Ovary (tissue), 9 donors: ENCODE data around the gene PLCB4. TPM values are rescaled to one million over a fixed set of nuclear protein-coding genes. Genes with fewer than 3 reads are reported as not detected.

Source experiments
- DNase-seq, 5 donors: peaks; one replicate each; pipeline ENCODE4 v3.0.0-alpha.2; 2019 to 2020
- H3K27ac ChIP-seq, 2 donors: fragments of 200-600 bp; one replicate each; pipeline versions ENCODE4 v1.5.1 to v1.8.0; 2019 to 2022
- H3K27me3 ChIP-seq: fragments of 200-600 bp; one replicate; pipeline ENCODE4 v1.8.0; 2022
- H3K36me3 ChIP-seq: fragments of 200-600 bp; sonication (generic); one replicate; pipeline ENCODE4 v1.5.1; 2019
- H3K4me1 ChIP-seq: one replicate; pipeline ENCODE4 v1.8.1; 2013; ENCODE audit warnings: mild to moderate bottlenecking, moderate library complexity; ENCODE audit not compliant: insufficient read depth
- H3K4me3 ChIP-seq: fragments of 200-600 bp; sonication (generic); one replicate; pipeline ENCODE4 v1.5.1; 2017
- H3K9me3 ChIP-seq, 2 donors: fragments of 200-600 bp in 1 of 2; sonication (generic) in 1 of 2; one replicate each; pipeline versions ENCODE4 v1.5.1 to v1.8.1; 2013 to 2019; ENCODE audit warnings: mild to moderate bottlenecking in 1 of 2, moderate library complexity in 1 of 2
- CTCF ChIP-seq, 3 donors: fragments of 450-650 bp in 2 of 3; fragments of 200-600 bp in 1 of 3; IDR thresholded peaks; one replicate each; pipeline versions ENCODE4 v1.5.1 to v1.8.0; 2016 to 2022; ENCODE audit warnings: antibody characterized with exemption in 3 of 3, mild to moderate bottlenecking in 1 of 3
- EP300 ChIP-seq: sonication (generic); formaldehyde crosslinking; IDR thresholded peaks from one replicate; pipeline ENCODE4 v1.6.1; 2017; ENCODE audit warnings: antibody characterized with exemption
- POLR2A ChIP-seq: fragments of 450-650 bp; IDR thresholded peaks from one replicate; pipeline ENCODE4 v1.6.1; 2017; ENCODE audit warnings: antibody characterized with exemption, mild to moderate bottlenecking, moderate library complexity
- WGBS, 3 donors: extraction: QIAGEN DNeasy Blood & Tissue Kit in 1 of 3; methylation state at CpG; one replicate each; pipeline versions ENCODE4 v1.1.5 to v1.1.7; 2013 to 2017; 5-methylcytosine and 5-hydroxymethylcytosine counted together
- intact Hi-C, 4 donors: fragments of 100-400 bp; cut with DNase I; formaldehyde crosslinking; loops; one replicate each; pipeline versions ENCODE4 v1.11.0 to v1.15.1; 2022 to 2023
- polyA plus RNA-seq, 2 donors: library from polyadenylated mRNA; stranded (reverse); fragments of 200-250 nt in 1 of 2; fragments of 350-450 nt in 1 of 2; fragmentation: Illumina TruSeq in 1 of 2; extraction: RNeasy Lipid Tissue Mini Kit (QIAGEN cat#74804) in 1 of 2; gene quantifications; one replicate each; pipeline ENCODE4 v1.2.3, GENCODE V29; 2013 to 2014
- total RNA-seq, 7 donors: library from RNA; depleted of rRNA in 2 of 7; stranded (reverse); fragments of >200 nt in 2 of 7; fragmentation: NEBNext Ultra II Directional in 3 of 7; extraction: Animal tissue kit (Norgen Biotek cat#: 25700) in 3 of 7; gene quantifications; one replicate each; pipeline versions ENCODE4 v1.1.0 to v1.2.4, GENCODE V29; 2016 to 2023
- donor health status: DM: no; HTN: no; CAD: no; lungs with moderate emphysema.
- donor health status: DM: no; HTN: no; CAD: no.
- donor health status: Bipolar disorder and iron deficiency.
- donor health status: DM: yes; HTN: yes; CAD: no.
- donor health status: DM: no; HTN: no; CAD: no.
- donor health status: DM: yes; HTN: yes; CAD: no.

Gene PLCB4
- total and polyA plus RNA-seq, 9 donors = 2.8 to 11.8 (median 5.6) TPM

GRCh38 chr20:9269280-9269971 lies 200.5 kb downstream of the PLCB4 start:
- DNase-seq = no peak
- intact Hi-C loops = no loop called here
- Histone ChIP-seq H3K4me3 (no peak overlapping the region), H3K27ac (no peak overlapping the region), H3K9me3 (no peaks in the 10 kb centered on the region), H3K36me3 (no peaks in the 10 kb centered on the region), H3K4me1 (peaks cover 1% of the 10 kb centered on the region), H3K27me3 (no peaks in the 10 kb centered on the region)
- WGBS, 3 donors = 34 to 39% (median 37%) methylated on average over 2 of the region's 2 CpGs
- TF ChIP-seq EP300 (no peak), POLR2A (no peak), CTCF (IDR thresholded peaks at IDR 0.05) (no peak)

- H3K9me3 ChIP-seq = no peaks in the 10 kb centered on the region
- intact Hi-C loops = no loop called here
- no peak overlapping the region for H3K27ac ChIP-seq
These were observed 201.9 kb downstream of the PLCB4 start for GRCh38 chr20:9270831-9271230.

GRCh38 chr20:9276966-9277468 lies 208.1 kb downstream of the PLCB4 start:
- Histone ChIP-seq H3K27me3 (no peaks in the 10 kb centered on the region), H3K36me3 (no peaks in the 10 kb centered on the region), H3K27ac (no peak overlapping the region), H3K4me1 (peaks cover 1% of the 10 kb centered on the region), H3K4me3 (no peak overlapping the region), H3K9me3 (no peaks in the 10 kb centered on the region)
- 42 to 53% (median 43%) methylated on average over 4 of the region's 4 CpGs for WGBS, 3 donors
- no peak for TF ChIP-seq POLR2A
- no peak for TF ChIP-seq CTCF (IDR thresholded peaks at IDR 0.05)
- TF ChIP-seq EP300 = no peak
- no peak for DNase-seq
- intact Hi-C loops = no loop called here

More at GRCh38 chr20:9270831-9271230, 201.9 kb downstream of the PLCB4 start:
- DNase-seq = no peak
- no peak for TF ChIP-seq CTCF (IDR thresholded peaks at IDR 0.05)
- TF ChIP-seq POLR2A = no peak
- TF ChIP-seq EP300 = no peak
- H3K36me3 ChIP-seq = no peaks in the 10 kb centered on the region
- H3K4me1 ChIP-seq = peaks cover 1% of the 10 kb centered on the region
- no peaks in the 10 kb centered on the region for H3K27me3 ChIP-seq
- H3K4me3 ChIP-seq = no peak overlapping the region

- no peak overlapping the region for H3K4me3 ChIP-seq
- no peaks in the 10 kb centered on the region for H3K36me3 ChIP-seq
- H3K4me1 ChIP-seq = peaks cover 1% of the 10 kb centered on the region
- H3K9me3 ChIP-seq = no peaks in the 10 kb centered on the region
- no peak overlapping the region for H3K27ac ChIP-seq
- no peak for DNase-seq
- TF ChIP-seq CTCF (IDR thresholded peaks at IDR 0.05) (no peak), POLR2A (no peak), EP300 (no peak)
- H3K27me3 ChIP-seq = no peaks in the 10 kb centered on the region
- intact Hi-C loops = no loop called here
- 88 to 91% (median 91%) methylated on average over 2 of the region's 2 CpGs for WGBS, 3 donors
These were observed 211.1 kb downstream of the PLCB4 start for GRCh38 chr20:9279918-9280401.
